HG02623 (cell line): ENCODE results near the gene NDUFC1.

Experiments
- ATAC-seq: cut with Tn5 transposase; IDR thresholded peaks from one replicate; pipeline ENCODE4 v1.9.1; 2021; ENCODE audit warnings: moderate library complexity; ENCODE audit not compliant: unreplicated experiment

The NDUFC1 gene

DNA sequence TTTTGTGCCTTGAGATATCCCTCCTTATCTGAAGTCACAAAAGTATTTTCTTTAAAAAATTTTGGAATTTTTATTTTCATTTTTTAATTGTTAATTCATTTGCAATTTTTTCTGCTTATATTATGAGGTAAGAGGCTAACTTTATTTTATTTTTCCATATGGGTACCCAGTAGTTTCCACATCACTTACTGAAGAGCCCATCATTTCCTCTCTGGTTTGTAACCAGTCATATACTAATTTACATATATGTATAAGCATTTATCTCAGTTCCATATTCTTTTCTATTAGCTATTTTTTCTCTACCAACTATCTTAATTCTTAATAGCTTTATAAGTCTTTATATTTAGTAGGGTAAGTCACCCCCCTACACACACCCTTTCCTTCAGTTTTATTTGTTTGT lies 49.2 kb downstream of the NDUFC1 start:
- ATAC-seq: no peak

DNA sequence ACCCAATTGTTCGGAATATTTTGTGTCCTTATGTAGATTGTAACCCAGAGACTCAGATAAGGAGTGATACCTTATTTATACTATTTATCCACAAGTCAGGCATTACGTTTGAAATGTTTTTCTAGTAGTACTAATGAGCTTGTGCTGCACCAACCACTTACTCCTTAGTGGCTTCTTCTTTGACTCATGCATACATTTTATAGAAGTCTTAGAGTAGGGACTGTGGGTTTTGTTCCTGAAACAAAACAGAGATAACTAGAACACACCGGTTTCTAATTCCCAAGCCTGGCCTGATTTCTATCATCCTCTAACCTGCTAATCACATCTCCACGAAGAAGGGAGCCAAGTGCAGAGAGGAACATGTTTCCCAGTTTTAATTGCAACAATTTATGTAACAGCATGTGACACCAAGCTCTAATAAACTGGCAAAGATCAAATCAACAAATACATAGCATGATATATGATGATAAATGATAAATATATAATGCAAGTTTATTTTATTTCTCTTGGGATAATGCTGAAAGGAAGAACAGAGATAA lies 54.5 kb downstream of the NDUFC1 start:
- no peak for ATAC-seq

DNA sequence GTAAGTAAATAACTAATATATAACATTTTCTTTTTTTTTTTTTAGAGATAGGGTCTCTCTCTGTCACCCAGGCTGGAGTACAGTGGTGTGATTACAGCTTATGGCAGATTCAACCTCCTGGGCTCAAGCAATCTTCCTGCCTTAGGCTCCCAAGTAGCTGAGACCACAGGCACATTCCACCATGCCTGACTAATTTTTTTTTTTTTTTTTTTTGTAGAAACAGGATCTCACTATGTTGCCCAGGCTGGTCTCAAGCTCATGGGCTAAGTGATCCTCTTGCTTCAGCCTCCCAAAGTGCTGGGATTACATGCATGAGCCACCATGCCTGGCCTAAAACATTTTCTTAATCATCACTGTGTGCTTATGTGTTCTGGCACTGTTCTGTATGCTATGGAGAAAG lies 55.0 kb downstream of the NDUFC1 start:
- ATAC-seq: no peak

DNA sequence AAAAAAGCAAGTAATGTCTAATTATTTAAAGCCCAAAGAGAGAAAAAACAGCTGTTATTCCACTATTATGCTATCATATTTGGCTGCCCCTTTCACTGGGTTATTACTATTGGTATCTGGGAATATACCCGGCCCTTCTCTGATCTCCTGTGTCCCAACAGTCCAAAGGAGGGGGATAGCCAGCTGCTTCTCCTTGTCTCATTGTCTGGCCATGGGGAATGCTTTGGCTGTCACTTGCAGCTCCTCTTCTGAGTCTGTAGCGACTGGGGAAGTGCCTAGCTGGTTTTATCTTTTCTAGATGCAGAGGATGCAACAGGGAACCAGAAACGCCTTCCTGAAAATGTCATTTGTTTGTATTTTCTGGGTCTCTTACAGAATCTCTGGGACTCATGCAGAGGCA lies 56.1 kb downstream of the NDUFC1 start:
- ATAC-seq: no peak

DNA sequence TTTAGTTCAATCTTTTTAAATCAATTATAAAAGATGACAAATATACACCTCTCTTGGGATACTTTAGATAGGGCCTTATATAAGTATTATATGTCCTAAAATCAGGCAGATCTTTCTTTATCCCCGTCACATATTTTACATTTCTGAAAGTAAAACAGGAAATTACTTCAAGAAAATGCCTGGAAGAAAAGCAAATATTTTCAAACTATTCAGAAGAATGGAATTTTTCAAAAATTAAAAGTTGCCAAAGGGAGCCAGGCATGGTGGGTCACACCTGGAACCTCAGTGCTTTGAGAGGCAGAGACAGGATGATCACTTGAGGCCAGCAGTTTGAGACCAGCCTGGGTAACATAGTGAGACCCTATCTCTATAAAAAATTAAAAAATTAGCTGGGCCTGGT lies 56.7 kb downstream of the NDUFC1 start:
- no peak for ATAC-seq

DNA sequence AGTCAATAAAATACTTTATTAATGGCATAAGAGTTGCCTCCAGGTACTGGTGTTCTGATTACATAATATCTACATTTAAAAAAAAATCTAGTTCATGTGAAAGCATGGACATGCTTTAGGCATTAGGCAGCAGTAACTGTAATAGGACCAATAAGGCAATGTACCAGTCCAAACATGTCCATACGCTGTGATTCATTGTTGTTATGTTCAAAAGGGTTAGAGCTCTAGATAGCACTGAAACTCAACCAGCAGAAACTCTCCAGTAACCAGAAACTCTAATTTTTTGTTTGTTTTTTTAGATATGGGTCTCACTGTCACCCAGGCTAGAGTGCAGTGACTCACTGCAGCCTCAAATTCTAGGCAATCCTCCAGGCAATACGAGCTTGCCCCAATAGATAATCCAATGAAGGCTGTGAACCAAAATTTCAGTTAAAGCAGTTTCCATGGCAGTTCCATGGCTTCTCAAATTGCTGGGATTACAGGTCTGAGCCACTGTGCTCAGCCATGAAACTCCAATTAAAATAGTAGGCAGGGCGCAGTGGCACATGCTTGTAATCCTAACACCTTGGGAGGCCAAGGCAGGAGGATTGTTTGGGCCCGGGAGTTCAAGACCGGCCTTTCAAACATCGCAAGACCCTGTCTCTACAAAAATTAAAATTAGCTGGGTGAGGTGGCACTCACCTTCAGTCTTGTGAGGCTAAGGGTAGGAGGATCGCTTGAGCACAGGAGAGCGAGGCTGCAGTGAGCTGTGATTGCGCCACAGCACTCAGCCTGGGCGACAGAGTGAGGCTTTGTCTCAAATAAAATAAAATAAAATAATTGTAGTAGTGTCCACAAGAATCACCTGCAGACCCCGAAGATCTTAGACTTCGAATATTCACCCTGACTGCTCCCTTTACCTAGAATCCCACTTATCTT lies 58.6 kb downstream of the NDUFC1 start:
- ATAC-seq: no peak

DNA sequence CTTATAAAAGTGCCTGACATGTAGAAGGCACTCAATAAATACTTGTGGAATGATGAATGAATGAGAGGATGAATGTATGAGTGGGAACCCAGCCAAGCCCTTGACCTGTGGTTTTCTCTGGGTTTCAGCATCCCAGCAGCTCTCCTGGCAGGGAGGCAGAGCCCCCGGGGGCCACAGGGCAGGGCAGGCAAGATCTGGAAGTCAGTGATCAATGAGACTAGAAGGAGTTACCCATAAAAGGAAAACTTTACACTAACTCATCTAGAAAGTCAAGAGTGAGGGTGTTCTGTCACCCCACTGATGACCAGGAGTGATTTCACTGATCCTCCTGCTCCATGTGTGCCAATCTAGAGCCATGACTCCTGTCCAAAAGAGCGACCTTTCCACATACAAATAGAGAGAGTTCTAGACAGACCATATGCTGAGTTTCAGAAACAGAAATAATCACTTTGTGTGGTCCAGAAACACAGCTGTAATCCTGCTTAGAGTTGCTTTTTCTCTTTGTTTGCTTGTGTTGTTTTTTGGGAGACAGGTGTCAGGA lies 59.7 kb downstream of the NDUFC1 start:
- no peak for ATAC-seq

DNA sequence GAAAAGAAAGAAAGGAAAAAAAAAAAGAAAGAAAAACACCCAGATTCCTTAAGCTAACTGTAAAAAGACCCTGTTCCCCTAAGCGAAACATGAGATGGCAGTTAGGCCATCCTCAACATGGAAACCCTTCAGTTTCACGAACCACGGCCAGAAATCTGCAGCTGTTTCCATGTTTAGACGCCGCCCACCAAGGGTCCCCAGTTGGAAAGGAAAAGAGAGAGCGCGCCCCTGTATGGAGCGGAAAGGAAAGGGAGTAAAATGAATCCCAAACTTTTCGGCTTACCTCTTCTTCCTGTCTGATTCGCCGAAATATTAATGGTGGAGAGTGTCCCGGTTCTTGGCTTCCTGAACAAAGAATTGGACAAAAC lies 60.5 kb downstream of the NDUFC1 start:
- no peak for ATAC-seq

DNA sequence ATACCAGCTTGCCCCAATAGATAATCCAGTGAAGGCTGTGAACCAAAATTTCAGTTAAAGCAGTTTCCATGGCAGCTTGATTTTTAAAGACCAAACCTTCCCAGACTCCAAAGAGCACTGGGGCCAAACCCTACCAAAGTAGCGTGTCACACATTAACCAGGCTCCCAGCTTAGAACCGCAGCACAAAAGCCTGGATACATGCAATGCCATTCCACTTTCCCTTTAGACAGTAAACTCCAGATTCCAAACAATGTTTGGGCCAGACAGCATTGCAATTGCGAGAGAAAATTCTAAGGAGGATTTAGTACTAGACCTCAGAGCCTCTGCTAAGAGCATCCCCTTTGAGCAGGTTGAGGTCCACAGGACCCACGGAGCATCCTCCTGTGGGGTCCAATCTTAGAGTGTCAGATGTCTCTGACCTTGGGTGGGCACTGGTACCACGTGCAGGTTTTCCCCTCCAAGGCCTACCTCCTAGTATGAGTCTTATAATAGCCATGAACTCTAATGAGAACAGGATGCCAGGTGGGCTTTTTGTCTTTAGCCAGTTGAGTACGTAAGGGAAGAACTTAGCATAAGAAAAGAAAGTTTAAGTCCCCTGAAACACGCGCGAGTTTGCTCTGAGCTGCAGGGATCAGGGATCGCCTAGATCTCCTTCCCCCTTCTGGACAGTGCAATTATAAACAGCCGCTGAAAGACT lies 61.0 kb downstream of the NDUFC1 start:
- ATAC-seq: no peak
